IPS-20b (cell line): ENCODE measurements around the gene LAMA2.

ENCODE experiments used
- H3K27ac ChIP-seq: one replicate; pipeline ENCODE4 v1.5.1; 2013; ENCODE audit warnings: low read length
- H3K27me3 ChIP-seq: 2 replicates; pipeline ENCODE4 v1.6.1; 2013; ENCODE audit warnings: mild to moderate bottlenecking, low read length, inconsistent platforms; ENCODE audit not compliant: insufficient read depth
- H3K36me3 ChIP-seq: 2 replicates; pipeline ENCODE4 v1.6.1; 2013; ENCODE audit warnings: low read depth, mild to moderate bottlenecking, inconsistent platforms, low read length, moderate library complexity; ENCODE audit not compliant: insufficient read depth
- H3K4me1 ChIP-seq: 2 replicates; pipeline ENCODE4 v1.6.1; 2013; ENCODE audit warnings: mild to moderate bottlenecking, control low read depth, inconsistent platforms, low read length, moderate library complexity; ENCODE audit not compliant: insufficient read depth
- H3K4me3 ChIP-seq: 2 replicates; pipeline ENCODE4 v1.5.1; 2013; ENCODE audit warnings: mild to moderate bottlenecking, low read length, inconsistent platforms
- H3K9ac ChIP-seq: 2 replicates; pipeline ENCODE4 v1.6.1; 2013; ENCODE audit warnings: low read depth, mild to moderate bottlenecking, inconsistent platforms, low read length, moderate library complexity
- H3K9me3 ChIP-seq: 2 replicates; pipeline ENCODE4 v1.6.1; 2013; ENCODE audit warnings: mild to moderate bottlenecking, low read depth, low read length, inconsistent platforms; ENCODE audit not compliant: insufficient read depth

LAMA2 gene

GRCh38 chr6:129314575-129314974 lies 431.6 kb downstream of the LAMA2 start:
- peaks cover 26% of the 10 kb centered on the region for H3K4me1 ChIP-seq
- H3K27me3 ChIP-seq, result no peaks in the 10 kb centered on the region
- no peak overlapping the region for H3K4me3 ChIP-seq
- H3K9me3 ChIP-seq, result no peaks in the 10 kb centered on the region
- no peaks in the 10 kb centered on the region; the same call in 1 of the 2 replicates for H3K36me3 ChIP-seq
- H3K27ac ChIP-seq, result no peak overlapping the region
- H3K9ac ChIP-seq, result no peak overlapping the region

- Histone ChIP-seq H3K27me3 (no peaks in the 10 kb centered on the region), H3K27ac (peak overlapping the region; percentile 79), H3K36me3 (no peaks in the 10 kb centered on the region; the same call in 1 of the 2 replicates), H3K4me1 (peaks cover 33% of the 10 kb centered on the region), H3K9me3 (no peaks in the 10 kb centered on the region), H3K4me3 (peak overlapping the region; percentile 32; the same call in 1 of the 2 replicates), H3K9ac (peak overlapping the region; percentile 74; the same call in 1 of the 2 replicates)
Measured at GRCh38 chr6:129317931-129318820, 435.2 kb downstream of the LAMA2 start.

GRCh38 chr6:129320892-129321291 lies 438.0 kb downstream of the LAMA2 start:
- H3K4me3 ChIP-seq, result no peak overlapping the region
- no peaks in the 10 kb centered on the region for H3K9me3 ChIP-seq
- H3K27me3 ChIP-seq, result no peaks in the 10 kb centered on the region
- H3K9ac ChIP-seq, result no peak overlapping the region
- H3K27ac ChIP-seq, result no peak overlapping the region
- H3K4me1 ChIP-seq, result peaks cover 33% of the 10 kb centered on the region
- no peaks in the 10 kb centered on the region for H3K36me3 ChIP-seq

- no peaks in the 10 kb centered on the region for H3K36me3 ChIP-seq
- H3K27ac ChIP-seq, result no peak overlapping the region
- H3K27me3 ChIP-seq, result no peaks in the 10 kb centered on the region
- H3K9me3 ChIP-seq, result no peaks in the 10 kb centered on the region
- no peak overlapping the region for H3K4me3 ChIP-seq
- H3K4me1 ChIP-seq, result peaks cover 32% of the 10 kb centered on the region
- H3K9ac ChIP-seq, result no peak overlapping the region
Measured at GRCh38 chr6:129321303-129321702, 438.4 kb downstream of the LAMA2 start.

- H3K36me3 ChIP-seq, result no peaks in the 10 kb centered on the region
- no peak overlapping the region for H3K9ac ChIP-seq
- no peak overlapping the region for H3K27ac ChIP-seq
- H3K4me1 ChIP-seq, result peaks cover 15% of the 10 kb centered on the region
- H3K9me3 ChIP-seq, result no peaks in the 10 kb centered on the region
- H3K27me3 ChIP-seq, result no peaks in the 10 kb centered on the region
- no peak overlapping the region for H3K4me3 ChIP-seq
Measured at GRCh38 chr6:129324345-129324744, 441.4 kb downstream of the LAMA2 start.

GRCh38 chr6:129329678-129330077 lies 446.7 kb downstream of the LAMA2 start:
- Histone ChIP-seq H3K27ac (no peak overlapping the region), H3K9ac (no peak overlapping the region), H3K36me3 (no peaks in the 10 kb centered on the region), H3K27me3 (no peaks in the 10 kb centered on the region), H3K4me1 (no peaks in the 10 kb centered on the region), H3K9me3 (no peaks in the 10 kb centered on the region), H3K4me3 (no peak overlapping the region)

- Histone ChIP-seq H3K36me3 (no peaks in the 10 kb centered on the region), H3K4me3 (no peak overlapping the region), H3K9me3 (no peaks in the 10 kb centered on the region), H3K9ac (no peak overlapping the region), H3K27me3 (no peaks in the 10 kb centered on the region), H3K4me1 (no peaks in the 10 kb centered on the region), H3K27ac (no peak overlapping the region)
Measured at GRCh38 chr6:129331450-129332138, 448.7 kb downstream of the LAMA2 start.

- no peaks in the 10 kb centered on the region for H3K36me3 ChIP-seq
- H3K4me3 ChIP-seq, result no peak overlapping the region
- H3K4me1 ChIP-seq, result peaks cover 11% of the 10 kb centered on the region; the same call in 1 of the 2 replicates
- H3K27ac ChIP-seq, result no peak overlapping the region
- H3K27me3 ChIP-seq, result no peaks in the 10 kb centered on the region
- H3K9ac ChIP-seq, result no peak overlapping the region
- H3K9me3 ChIP-seq, result no peaks in the 10 kb centered on the region
Measured at GRCh38 chr6:129335792-129336191, 452.9 kb downstream of the LAMA2 start.

- H3K27ac ChIP-seq, result no peak overlapping the region
- no peaks in the 10 kb centered on the region for H3K9me3 ChIP-seq
- H3K4me3 ChIP-seq, result no peak overlapping the region
- no peak overlapping the region for H3K9ac ChIP-seq
- H3K36me3 ChIP-seq, result no peaks in the 10 kb centered on the region
- no peaks in the 10 kb centered on the region for H3K27me3 ChIP-seq
- H3K4me1 ChIP-seq, result peaks cover 11% of the 10 kb centered on the region; the same call in 1 of the 2 replicates
Measured at GRCh38 chr6:129338683-129339082, 455.7 kb downstream of the LAMA2 start.

- no peaks in the 10 kb centered on the region for H3K9me3 ChIP-seq
- H3K9ac ChIP-seq, result no peak overlapping the region
- no peaks in the 10 kb centered on the region for H3K27me3 ChIP-seq
- no peak overlapping the region for H3K27ac ChIP-seq
- H3K4me3 ChIP-seq, result no peak overlapping the region
- no peaks in the 10 kb centered on the region for H3K36me3 ChIP-seq
- peaks cover 11% of the 10 kb centered on the region; the same call in 1 of the 2 replicates for H3K4me1 ChIP-seq
Measured at GRCh38 chr6:129340983-129341382, 458.0 kb downstream of the LAMA2 start.

- Histone ChIP-seq H3K9ac (no peak overlapping the region), H3K36me3 (no peaks in the 10 kb centered on the region), H3K9me3 (no peaks in the 10 kb centered on the region), H3K4me3 (no peak overlapping the region), H3K27me3 (no peaks in the 10 kb centered on the region), H3K27ac (no peak overlapping the region), H3K4me1 (peaks cover 11% of the 10 kb centered on the region; the same call in 1 of the 2 replicates)
Measured at GRCh38 chr6:129342243-129342642, 459.3 kb downstream of the LAMA2 start.
